GM12891 (cell line): Measurements from ENCODE around the gene CTRB1.

Experiments used
- DNase-seq: peaks from one replicate; pipeline ENCODE4 v3.0.0; 2011; ENCODE audit warnings: low spot score; ENCODE audit not compliant: insufficient read length
- FAIRE-seq: peaks from 2 replicates; lab custom pipeline; 2011; peaks lifted over from hg19 to GRCh38; lab: Jason Lieb, UNC
- PAX5 ChIP-seq: IDR thresholded peaks from 2 replicates; pipeline ENCODE4 v1.6.1; 2011; ENCODE audit warnings: low read length, moderate library complexity, mild to moderate bottlenecking; ENCODE audit not compliant: insufficient read depth, severe bottlenecking
- POLR2A ChIP-seq: IDR thresholded peaks from 2 replicates; pipeline ENCODE4 v1.6.1; 2011; ENCODE audit warnings: low read depth, low read length, control low read depth
- POLR2AphosphoS5 ChIP-seq: IDR thresholded peaks from 2 replicates; pipeline ENCODE4 v1.6.1; 2011; ENCODE audit warnings: low read depth, low read length, control low read depth
- POU2F2 ChIP-seq: IDR thresholded peaks from 2 replicates; pipeline ENCODE4 v1.6.1; 2011; ENCODE audit warnings: low read depth, mild to moderate bottlenecking, control low read depth, low read length, moderate library complexity
- SPI1 ChIP-seq: IDR thresholded peaks from 2 replicates; pipeline ENCODE4 v1.6.1; 2011; ENCODE audit warnings: low read depth, low read length, control low read depth
- TAF1 ChIP-seq: IDR thresholded peaks from 2 replicates; pipeline ENCODE4 v1.6.1; 2011; ENCODE audit warnings: low read depth, low read length, control low read depth

The CTRB1 gene

GRCh38 chr16:75193265-75193650 lies 25.5 kb upstream of the CTRB1 start:
- no peak for DNase-seq
- TF ChIP-seq POU2F2 (no peak), TAF1 (no peak), PAX5 (no peak), SPI1 (no peak), POLR2A (no peak), POLR2AphosphoS5 (no peak)
- FAIRE-seq: no peak

GRCh38 chr16:75193730-75194444 lies 24.9 kb upstream of the CTRB1 start:
- TF ChIP-seq SPI1 (no peak), PAX5 (no peak), POLR2AphosphoS5 (no peak)
- DNase-seq (no peak), FAIRE-seq (no peak)

GRCh38 chr16:75195811-75196790 lies 22.7 kb upstream of the CTRB1 start:
- FAIRE-seq: no peak
- TF ChIP-seq TAF1 (no peak), POU2F2 (no peak), SPI1 (no peak), POLR2AphosphoS5 (no peak), PAX5 (no peak), POLR2A (no peak)
- no peak for DNase-seq

GRCh38 chr16:75196836-75197235 lies 22.0 kb upstream of the CTRB1 start:
- TF ChIP-seq POLR2AphosphoS5: no peak
- no peak for TF ChIP-seq SPI1
- TF ChIP-seq TAF1: no peak
- TF ChIP-seq POLR2A: no peak
- TF ChIP-seq POU2F2: no peak
- no peak for TF ChIP-seq PAX5
- FAIRE-seq (no peak), DNase-seq (no peak)

GRCh38 chr16:75197522-75198134 lies 21.2 kb upstream of the CTRB1 start:
- TF ChIP-seq PAX5 (no peak), POLR2A (no peak), SPI1 (no peak), TAF1 (no peak), POLR2AphosphoS5 (no peak), POU2F2 (no peak)
- DNase-seq: no peak
- FAIRE-seq: no peak

GRCh38 chr16:75198135-75198600 lies 20.6 kb upstream of the CTRB1 start:
- TF ChIP-seq POU2F2 (no peak), POLR2AphosphoS5 (no peak), PAX5 (no peak), POLR2A (no peak)
- DNase-seq: no peak
- FAIRE-seq: no peak

- TF ChIP-seq SPI1: no peak
- TF ChIP-seq PAX5: no peak
- no peak for TF ChIP-seq POLR2A
- TF ChIP-seq POU2F2: no peak
- TF ChIP-seq POLR2AphosphoS5: no peak
- TF ChIP-seq TAF1: no peak
- FAIRE-seq: no peak
- DNase-seq: no peak
Measured at GRCh38 chr16:75202069-75202590, 16.7 kb upstream of the CTRB1 start.

GRCh38 chr16:75203096-75203495 lies 15.7 kb upstream of the CTRB1 start:
- TF ChIP-seq PAX5 (no peak), POLR2A (no peak), SPI1 (no peak), POLR2AphosphoS5 (no peak), POU2F2 (no peak), TAF1 (no peak)
- DNase-seq (no peak), FAIRE-seq (no peak)

GRCh38 chr16:75203667-75204409 lies 14.9 kb upstream of the CTRB1 start:
- DNase-seq (no peak), FAIRE-seq (no peak)
- TF ChIP-seq SPI1 (no peak), POLR2A (no peak), PAX5 (no peak), POLR2AphosphoS5 (no peak), POU2F2 (no peak), TAF1 (no peak)
